Neural cell (in vitro differentiated cells): ENCODE data around the gene SLC41A3.

Experiments
- EP300 ChIP-seq: fragments of 450-650 bp; conservative IDR thresholded peaks from 2 replicates; pipeline ENCODE4 v1.6.1; 2014; ENCODE audit warnings: antibody characterized with exemption, mild to moderate bottlenecking, moderate library complexity; ENCODE audit not compliant: poor library complexity, severe bottlenecking
- EZH2 ChIP-seq: fragments of 200-600, 300-800 bp; shearing (Covaris generic), sonication (generic); IDR thresholded peaks from 2 replicates; pipeline ENCODE4 v1.6.1; 2014; ENCODE audit warnings: antibody characterized with exemption, low read length, borderline replicate concordance, mild to moderate bottlenecking; ENCODE audit not compliant: insufficient read depth, poor library complexity, severe bottlenecking
- MXI1 ChIP-seq: fragments of 450-650 bp; conservative IDR thresholded peaks from 2 replicates; pipeline ENCODE4 v1.6.1; 2014; ENCODE audit warnings: antibody characterized with exemption, mild to moderate bottlenecking; ENCODE audit not compliant: poor library complexity, severe bottlenecking
- POLR2AphosphoS5 ChIP-seq: IDR thresholded peaks from 2 replicates; pipeline ENCODE4 v1.6.1; 2012
- RAD21 ChIP-seq: fragments of 450-650 bp; conservative IDR thresholded peaks from 2 replicates; pipeline ENCODE4 v1.6.1; 2014; ENCODE audit warnings: antibody characterized with exemption, mild to moderate bottlenecking, moderate library complexity
- TF ChIP-seq, protein P1 (sequence below): fragments of 450-650 bp; IDR thresholded peaks from 2 replicates; pipeline ENCODE4 v1.5.1; 2014; ENCODE audit warnings: antibody characterized with exemption, mild to moderate bottlenecking, moderate library complexity; ENCODE audit not compliant: poor library complexity, severe bottlenecking

DNA sequence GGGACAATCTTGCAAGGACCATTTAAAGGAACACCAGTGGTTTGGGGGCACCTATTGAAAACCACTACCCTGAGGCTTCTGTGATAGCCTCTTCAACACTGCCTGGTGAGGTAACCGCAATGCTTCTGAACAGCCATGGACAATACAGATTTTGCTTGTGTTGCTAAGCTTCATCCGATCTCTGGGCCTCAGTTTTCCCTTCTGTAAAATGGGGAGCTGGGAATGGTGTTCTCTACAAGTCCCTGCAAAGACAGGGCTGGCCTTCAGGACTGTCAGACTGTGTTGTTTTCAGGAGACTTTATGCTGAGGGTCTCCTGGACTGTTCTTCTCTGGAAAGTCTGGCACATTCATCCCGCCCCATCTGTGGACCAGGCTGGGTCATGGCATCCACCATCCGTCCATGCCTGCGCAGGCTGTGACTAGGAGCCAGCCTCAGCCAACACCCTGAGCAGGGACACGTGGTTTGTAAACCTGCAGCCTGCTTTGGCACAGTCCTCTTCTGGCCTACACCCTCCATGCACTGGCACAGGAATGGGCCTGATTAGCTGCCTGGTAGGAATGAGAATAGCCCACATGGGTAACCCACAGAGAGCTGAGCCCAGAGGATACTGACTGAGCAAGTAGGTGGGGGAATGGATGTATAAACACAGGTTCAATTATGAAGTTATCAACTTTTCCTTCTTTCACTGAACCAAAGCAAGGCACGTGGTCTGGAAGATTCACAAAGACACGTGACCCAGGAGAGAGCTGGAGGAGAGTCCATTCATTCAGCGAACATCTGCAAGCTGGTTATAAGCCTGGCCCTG lies 59.7 kb downstream of the SLC41A3 start:
- TF ChIP-seq EZH2 (no peak), EP300 (no peak), POLR2AphosphoS5 (no peak), MXI1 (no peak), RAD21 (no peak)
- TF ChIP-seq, protein P1, sequence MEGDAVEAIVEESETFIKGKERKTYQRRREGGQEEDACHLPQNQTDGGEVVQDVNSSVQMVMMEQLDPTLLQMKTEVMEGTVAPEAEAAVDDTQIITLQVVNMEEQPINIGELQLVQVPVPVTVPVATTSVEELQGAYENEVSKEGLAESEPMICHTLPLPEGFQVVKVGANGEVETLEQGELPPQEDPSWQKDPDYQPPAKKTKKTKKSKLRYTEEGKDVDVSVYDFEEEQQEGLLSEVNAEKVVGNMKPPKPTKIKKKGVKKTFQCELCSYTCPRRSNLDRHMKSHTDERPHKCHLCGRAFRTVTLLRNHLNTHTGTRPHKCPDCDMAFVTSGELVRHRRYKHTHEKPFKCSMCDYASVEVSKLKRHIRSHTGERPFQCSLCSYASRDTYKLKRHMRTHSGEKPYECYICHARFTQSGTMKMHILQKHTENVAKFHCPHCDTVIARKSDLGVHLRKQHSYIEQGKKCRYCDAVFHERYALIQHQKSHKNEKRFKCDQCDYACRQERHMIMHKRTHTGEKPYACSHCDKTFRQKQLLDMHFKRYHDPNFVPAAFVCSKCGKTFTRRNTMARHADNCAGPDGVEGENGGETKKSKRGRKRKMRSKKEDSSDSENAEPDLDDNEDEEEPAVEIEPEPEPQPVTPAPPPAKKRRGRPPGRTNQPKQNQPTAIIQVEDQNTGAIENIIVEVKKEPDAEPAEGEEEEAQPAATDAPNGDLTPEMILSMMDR, result no peak
